ENCODE measurements around the gene MICU1.

Gene MICU1

GRCh38 chr10:72601144-72601543, 24.7 kb downstream of the MICU1 start:
- no peak for TF ChIP-seq ZFP30 (CRISPR knock-in tag; IDR thresholded peaks at IDR 0.05)
- ATAC-seq, result no peak

- 0 out of 2 replicates have a peak, but pooled peaks have one; percentile 25 for TF ChIP-seq ISL1 (CRISPR knock-in tag; IDR thresholded peaks at IDR 0.05)
- no peak for TF ChIP-seq ZFP30 (CRISPR knock-in tag; IDR thresholded peaks at IDR 0.05)
- no peak for ATAC-seq
These were observed 26.8 kb downstream of the MICU1 start for GRCh38 chr10:72598769-72599701.

- TF ChIP-seq ISL1 (CRISPR knock-in tag; IDR thresholded peaks at IDR 0.05) (0 out of 2 replicates have a peak, but pooled peaks have one; percentile 25), POU6F1 (CRISPR knock-in tag; IDR thresholded peaks at IDR 0.05; ENCODE audit: borderline replicate concordance, low read depth) (no peak)
- ATAC-seq, result peak; percentile 40; the same call in 1 of the 3 replicates
These were observed 28.0 kb downstream of the MICU1 start for GRCh38 chr10:72597897-72598296.

GRCh38 chr10:72595436-72595835, 30.4 kb downstream of the MICU1 start:
- TF ChIP-seq TSHZ2 (CRISPR knock-in tag; IDR thresholded peaks at IDR 0.05) (no peak), ZFP30 (CRISPR knock-in tag; IDR thresholded peaks at IDR 0.05) (no peak), CSRNP3 (CRISPR knock-in tag; IDR thresholded peaks at IDR 0.05) (no peak), ZNF8 (CRISPR knock-in tag; IDR thresholded peaks at IDR 0.05) (no peak), GLIS3 (CRISPR knock-in tag; IDR thresholded peaks at IDR 0.05) (no peak), POU6F1 (CRISPR knock-in tag; IDR thresholded peaks at IDR 0.05; ENCODE audit: borderline replicate concordance, low read depth) (no peak), PATZ1 (CRISPR knock-in tag; IDR thresholded peaks at IDR 0.05; ENCODE audit: borderline replicate concordance) (no peak), ZNF70 (CRISPR knock-in tag; IDR thresholded peaks at IDR 0.05) (no peak)
- ATAC-seq, result no peak

GRCh38 chr10:72593963-72594362, 31.9 kb downstream of the MICU1 start:
- ATAC-seq, result no peak
- TF ChIP-seq ZC3H10 (CRISPR knock-in tag; IDR thresholded peaks at IDR 0.05) (no peak), POU6F1 (CRISPR knock-in tag; IDR thresholded peaks at IDR 0.05; ENCODE audit: borderline replicate concordance, low read depth) (no peak), ZFP30 (CRISPR knock-in tag; IDR thresholded peaks at IDR 0.05) (no peak), RARB (CRISPR knock-in tag; IDR thresholded peaks at IDR 0.05) (no peak), OSR1 (CRISPR knock-in tag; IDR thresholded peaks at IDR 0.05) (no peak), SNAI2 (CRISPR knock-in tag; IDR thresholded peaks at IDR 0.05) (no peak), ZNF70 (CRISPR knock-in tag; IDR thresholded peaks at IDR 0.05) (no peak), CSRNP3 (CRISPR knock-in tag; IDR thresholded peaks at IDR 0.05) (no peak), ISL1 (CRISPR knock-in tag; IDR thresholded peaks at IDR 0.05) (no peak), BACH2 (CRISPR knock-in tag; IDR thresholded peaks at IDR 0.05; ENCODE audit: borderline replicate concordance) (no peak), TSHZ2 (CRISPR knock-in tag; IDR thresholded peaks at IDR 0.05) (no peak), ESRRG (CRISPR knock-in tag; IDR thresholded peaks at IDR 0.05) (no peak)
